NCI-H2107 treated with DMSO at 0.1 percent for 48 hours (cell line): Measurements from ENCODE around the gene TEX50.
"Not testable (repeated sequence)": the region's sequence is repeated elsewhere in the genome, so short reads cannot be mapped to it uniquely, and the experiment has no call there.

Source experiments
- DNase-seq: peaks from one replicate; lab custom pipeline; 2025; ENCODE audit not compliant: unreplicated experiment; lab: John Stamatoyannopoulos, UW

Gene TEX50

DNA sequence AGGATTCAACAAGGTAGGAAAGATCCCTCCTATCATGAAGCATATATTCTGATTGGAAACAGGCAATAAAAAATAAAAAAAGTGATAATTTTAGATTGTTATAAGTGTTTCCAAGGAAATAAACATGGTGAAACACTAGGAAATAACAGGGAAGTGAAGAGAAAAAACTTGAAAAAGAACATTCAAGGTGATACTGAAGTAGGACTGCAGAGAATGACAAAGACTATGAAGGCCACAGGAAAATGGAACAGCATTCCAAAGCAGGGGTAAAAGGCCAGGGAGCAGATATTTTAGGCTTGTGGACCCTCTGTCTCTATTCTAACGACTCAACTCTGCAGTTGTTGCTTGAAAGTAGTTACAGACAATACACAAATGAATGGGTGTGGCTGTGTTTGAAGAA lies 26.6 kb downstream of the TEX50 start:
- no peak for DNase-seq

DNA sequence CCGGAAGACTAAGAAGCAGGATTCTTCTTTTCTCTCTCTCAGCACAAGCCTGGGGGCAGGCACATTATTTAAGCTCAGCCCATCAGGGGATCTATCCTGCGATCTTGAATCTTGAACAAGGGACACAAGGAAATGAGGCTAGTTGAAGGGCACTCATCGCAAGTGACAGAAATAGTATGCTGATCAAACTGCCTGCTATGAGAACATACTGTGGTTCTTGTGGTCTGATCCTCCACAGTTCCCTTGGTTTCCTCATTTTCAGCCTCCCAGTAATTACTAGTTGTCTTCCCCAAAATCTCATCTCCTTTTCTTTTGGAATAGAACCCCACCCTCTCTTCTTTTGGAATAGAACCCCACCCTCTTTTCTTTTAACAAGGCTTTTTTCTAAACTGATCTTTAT lies 28.0 kb downstream of the TEX50 start:
- no peak for DNase-seq

- DNase-seq, result no peak
These were observed 31.5 kb downstream of the TEX50 start for GRCh38 chr1:173666646-173667045.

GRCh38 chr1:173669491-173669941 lies 34.4 kb downstream of the TEX50 start, which contains the start of gene ANKRD45:
Gene ANKRD45 (minus strand): TSS chr1:173669851. CDS start chr1:173659418, 10,433 bp downstream.
- no peak for DNase-seq

GRCh38 chr1:173674496-173674895 lies 39.4 kb downstream of the TEX50 start:
- not testable (repeated sequence) for DNase-seq

GRCh38 chr1:173680152-173680551 lies 45.0 kb downstream of the TEX50 start:
- not testable (repeated sequence) for DNase-seq

DNA sequence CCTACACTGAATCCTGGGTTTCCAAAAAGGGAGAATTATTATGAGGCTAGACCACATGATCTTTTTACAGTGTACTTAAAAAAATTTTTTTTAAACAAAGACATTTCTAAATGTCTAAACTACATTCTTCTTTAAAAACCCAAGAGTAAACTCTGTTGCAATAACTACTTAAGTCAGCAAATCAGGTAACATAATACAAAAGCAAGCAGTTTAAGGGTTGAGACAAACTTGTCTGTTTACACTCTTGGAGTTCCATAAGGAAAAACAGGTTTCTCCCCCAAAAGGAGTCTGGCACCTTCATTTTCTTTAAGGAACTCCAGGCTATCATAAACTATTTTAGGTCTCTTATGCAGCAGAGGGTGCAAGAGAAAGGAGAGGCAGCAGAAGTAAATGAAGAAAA lies 47.0 kb downstream of the TEX50 start:
- DNase-seq, result no peak

DNA sequence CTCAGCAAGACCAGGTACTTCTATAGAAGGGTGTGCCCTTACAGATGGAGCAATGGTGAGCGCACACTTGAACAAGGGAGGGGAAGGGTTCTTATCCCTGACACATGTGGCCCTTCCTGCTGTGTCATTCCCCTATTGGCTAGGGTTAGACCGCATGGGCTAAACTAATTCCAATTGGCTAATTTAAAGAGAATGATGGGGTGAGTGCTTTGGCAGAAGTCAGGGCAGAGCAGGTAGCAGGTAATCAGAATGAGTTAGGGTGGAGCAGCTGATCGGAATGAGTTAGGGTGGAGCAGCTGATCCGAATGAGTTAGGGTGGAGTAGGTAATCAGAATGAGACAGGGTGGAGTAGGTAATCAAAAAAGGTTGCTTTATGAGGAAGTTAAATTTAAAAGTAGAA lies 48.7 kb downstream of the TEX50 start:
- not testable (repeated sequence) for DNase-seq

GRCh38 chr1:173685121-173685520 lies 50.0 kb downstream of the TEX50 start:
- not testable (repeated sequence) for DNase-seq
